WTC11 (cell line): ENCODE data around the gene GH2.

Source experiments
- JUN ChIP-seq: sonication (generic); formaldehyde crosslinking; IDR thresholded peaks from 2 replicates; pipeline ENCODE4 v1.8.0; 2023; ENCODE audit warnings: mild to moderate bottlenecking, missing genetic modification reagents
- MXD4 ChIP-seq: fragments of 250-450 bp; sonication (Bioruptor Pico); IDR thresholded peaks from 2 replicates; pipeline ENCODE4 v1.8.0; 2021; ENCODE audit warnings: mild to moderate bottlenecking, moderate library complexity, borderline replicate concordance
- NR2C2 ChIP-seq: sonication (generic); formaldehyde crosslinking; IDR thresholded peaks from 2 replicates; pipeline ENCODE4 v1.8.0; 2022; ENCODE audit warnings: mild to moderate bottlenecking, missing genetic modification reagents
- SMAD3 ChIP-seq: sonication (generic); formaldehyde crosslinking; IDR thresholded peaks from 2 replicates; pipeline ENCODE4 v1.8.0; 2022; ENCODE audit warnings: missing genetic modification reagents, mild to moderate bottlenecking, borderline replicate concordance
- TCF7 ChIP-seq: sonication (generic); formaldehyde crosslinking; IDR thresholded peaks from 2 replicates; pipeline ENCODE4 v1.8.0; 2022; ENCODE audit warnings: mild to moderate bottlenecking, low read depth, missing genetic modification reagents, moderate library complexity
- TF ChIP-seq, protein P1 (sequence below): fragments of 200-600 bp; IDR thresholded peaks from 2 replicates; pipeline ENCODE4 v1.8.0; 2022; ENCODE audit warnings: antibody characterized with exemption

- TF ChIP-seq, protein P1, sequence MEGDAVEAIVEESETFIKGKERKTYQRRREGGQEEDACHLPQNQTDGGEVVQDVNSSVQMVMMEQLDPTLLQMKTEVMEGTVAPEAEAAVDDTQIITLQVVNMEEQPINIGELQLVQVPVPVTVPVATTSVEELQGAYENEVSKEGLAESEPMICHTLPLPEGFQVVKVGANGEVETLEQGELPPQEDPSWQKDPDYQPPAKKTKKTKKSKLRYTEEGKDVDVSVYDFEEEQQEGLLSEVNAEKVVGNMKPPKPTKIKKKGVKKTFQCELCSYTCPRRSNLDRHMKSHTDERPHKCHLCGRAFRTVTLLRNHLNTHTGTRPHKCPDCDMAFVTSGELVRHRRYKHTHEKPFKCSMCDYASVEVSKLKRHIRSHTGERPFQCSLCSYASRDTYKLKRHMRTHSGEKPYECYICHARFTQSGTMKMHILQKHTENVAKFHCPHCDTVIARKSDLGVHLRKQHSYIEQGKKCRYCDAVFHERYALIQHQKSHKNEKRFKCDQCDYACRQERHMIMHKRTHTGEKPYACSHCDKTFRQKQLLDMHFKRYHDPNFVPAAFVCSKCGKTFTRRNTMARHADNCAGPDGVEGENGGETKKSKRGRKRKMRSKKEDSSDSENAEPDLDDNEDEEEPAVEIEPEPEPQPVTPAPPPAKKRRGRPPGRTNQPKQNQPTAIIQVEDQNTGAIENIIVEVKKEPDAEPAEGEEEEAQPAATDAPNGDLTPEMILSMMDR: no peak
- TF ChIP-seq MXD4 (CRISPR knock-in tag): no peak
- TF ChIP-seq SMAD3 (CRISPR knock-in tag): no peak
- no peak for TF ChIP-seq NR2C2 (CRISPR knock-in tag)
- no peak for TF ChIP-seq TCF7 (CRISPR knock-in tag)
- no peak for TF ChIP-seq JUN (CRISPR knock-in tag)
Measured at GRCh38 chr17:63837480-63837879, 44.3 kb downstream of the GH2 start.
